Hepatic stellate cell (primary cell): ENCODE measurements around the gene BAIAP3.

ENCODE experiments used
- DNase-seq: peaks from one replicate; pipeline ENCODE4 v3.0.0; 2011; ENCODE audit warnings: low spot score

BAIAP3 gene

GRCh38 chr16:1371054-1371978 lies 37.9 kb downstream of the BAIAP3 start:
- DNase-seq = no peak

- no peak for DNase-seq
These were observed 39.0 kb downstream of the BAIAP3 start for GRCh38 chr16:1372292-1372950.

DNA sequence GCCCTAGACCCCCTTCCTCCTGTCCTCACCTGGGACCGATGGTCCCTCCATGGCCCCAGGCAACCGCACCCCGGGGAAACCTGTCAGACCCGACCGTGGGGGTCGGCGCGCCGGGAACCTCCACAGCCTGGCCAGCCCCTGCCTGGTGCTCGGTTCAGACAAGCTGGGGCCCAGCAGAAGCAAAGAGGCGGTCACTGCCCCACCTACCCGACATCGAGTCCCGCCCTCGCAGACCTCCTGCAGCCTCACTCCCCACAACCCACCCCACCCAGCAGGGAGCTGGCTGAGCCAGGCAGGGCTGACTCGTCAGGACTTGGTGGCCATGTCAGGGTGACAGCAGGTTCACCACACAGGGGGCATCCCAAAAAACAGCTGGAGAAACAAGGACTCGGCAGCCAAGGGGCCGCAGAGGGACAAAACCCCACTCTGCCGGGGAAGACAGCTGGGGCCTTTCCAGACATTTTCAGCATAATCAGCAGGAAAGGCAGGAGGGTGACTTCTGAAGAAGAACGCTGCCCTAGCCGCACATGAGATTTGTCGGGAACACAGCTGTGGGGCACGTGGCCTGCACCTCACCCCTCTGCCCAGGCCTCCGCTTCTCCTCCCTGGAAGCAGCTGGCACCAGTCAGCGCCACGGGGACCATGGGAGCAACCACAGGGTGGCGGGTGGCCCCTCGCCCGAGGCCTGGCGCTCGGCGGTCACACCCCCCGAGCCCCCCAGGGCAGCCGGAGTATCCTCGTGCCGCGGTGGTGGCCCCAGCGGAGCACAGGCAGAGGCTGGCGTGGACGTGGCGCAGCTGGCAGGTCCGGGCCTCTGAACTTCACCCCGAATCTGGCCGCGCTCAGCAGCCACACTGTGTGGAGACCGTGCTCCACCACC lies 41.2 kb downstream of the BAIAP3 start:
- DNase-seq = no peak

DNA sequence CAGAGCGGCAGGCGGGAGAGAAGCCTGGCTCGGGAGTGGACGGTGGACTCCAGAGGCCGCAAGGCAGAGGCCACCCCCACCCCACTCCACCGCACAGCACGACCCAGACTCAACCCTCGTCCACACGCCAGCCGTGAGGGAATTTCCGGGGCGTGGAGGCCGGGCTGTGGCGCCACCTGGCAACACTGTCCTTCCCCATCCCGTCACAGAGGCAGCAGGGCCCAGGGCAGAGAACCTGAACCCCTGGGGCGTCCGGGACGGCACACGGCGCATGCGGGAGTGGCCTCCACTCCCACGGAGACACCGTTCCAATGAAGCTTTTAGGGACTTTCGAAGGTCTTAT lies 41.8 kb downstream of the BAIAP3 start:
- DNase-seq = no peak

DNA sequence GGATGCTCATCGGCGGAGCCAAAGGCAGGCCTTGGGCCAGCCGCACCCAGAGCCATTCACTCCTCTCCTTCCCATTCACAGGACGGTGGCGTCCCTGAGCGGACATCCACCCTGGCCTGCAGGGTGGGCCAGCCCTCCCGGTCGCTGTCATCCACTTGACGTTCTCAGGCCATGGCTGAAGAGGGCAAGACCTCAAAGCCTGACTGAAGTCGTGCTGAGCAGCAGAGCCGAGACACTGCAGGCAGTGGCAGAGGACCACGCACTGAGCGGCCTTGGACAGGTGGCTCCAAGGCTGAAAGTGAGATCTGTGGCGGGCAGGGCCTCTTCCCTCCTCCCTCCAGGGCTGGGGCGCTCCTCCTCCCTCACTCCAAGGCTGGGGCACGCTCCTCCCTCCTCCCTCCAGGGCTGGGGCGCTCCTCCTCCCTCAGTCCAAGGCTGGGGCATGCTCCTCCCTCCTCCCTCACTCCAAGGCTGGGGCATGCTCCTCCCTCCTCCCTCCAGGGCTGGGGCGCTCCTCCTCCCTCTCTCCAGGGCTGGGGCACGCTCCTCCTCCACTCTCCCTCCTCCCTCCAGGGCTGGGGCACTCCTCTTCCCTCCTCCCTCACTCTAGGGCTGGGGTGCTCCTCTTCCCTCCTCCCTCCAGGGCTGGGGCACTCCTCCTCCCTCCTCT lies 42.4 kb downstream of the BAIAP3 start:
- no peak for DNase-seq

- DNase-seq = no peak
These were observed 44.1 kb downstream of the BAIAP3 start for GRCh38 chr16:1377406-1378010.

- no peak for DNase-seq
These were observed 44.8 kb downstream of the BAIAP3 start for GRCh38 chr16:1378087-1378803.

- DNase-seq = peak; percentile 90
These were observed 45.4 kb downstream of the BAIAP3 start for GRCh38 chr16:1378804-1379303.

DNA sequence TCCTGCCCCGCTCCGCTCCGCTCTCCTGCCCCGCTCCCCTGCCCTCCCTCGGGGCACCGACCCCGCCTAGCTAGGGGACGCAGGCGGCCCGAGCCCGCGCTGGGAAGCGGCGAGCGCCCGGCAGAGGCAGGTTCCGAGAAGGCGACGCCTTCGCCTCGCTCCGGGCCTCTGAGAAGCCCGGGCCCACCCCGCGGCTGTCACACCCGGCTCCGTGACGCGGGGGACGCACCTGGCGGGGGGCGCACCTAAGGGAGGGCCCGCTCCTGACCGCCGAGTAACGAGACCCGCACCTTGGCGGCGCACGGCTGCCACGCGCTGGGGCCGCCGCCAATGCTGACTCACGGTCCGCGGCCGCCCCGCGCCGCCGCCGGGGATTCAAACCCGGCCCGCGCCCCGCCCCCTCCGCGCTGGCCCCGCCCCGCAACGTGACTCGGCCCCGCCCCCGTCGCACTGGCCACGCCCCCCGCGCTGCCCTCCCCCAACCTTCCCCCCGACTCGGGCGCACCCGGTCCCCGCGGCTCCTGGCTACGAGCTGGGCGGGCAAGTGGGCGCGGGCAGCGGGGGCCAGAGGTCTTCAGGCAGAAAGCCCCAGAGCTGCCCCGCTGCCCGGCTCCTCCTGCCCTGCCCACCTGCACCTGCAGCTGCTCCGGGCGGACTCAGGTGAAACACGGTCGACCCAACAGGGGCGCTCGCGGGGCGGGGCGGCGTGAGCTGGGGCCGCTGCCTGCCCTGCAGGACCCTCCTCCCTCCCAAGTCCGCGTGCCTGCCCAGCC lies 46.0 kb downstream of the BAIAP3 start:
- peak; percentile 75 for DNase-seq

GRCh38 chr16:1380195-1380594 lies 46.8 kb downstream of the BAIAP3 start:
- DNase-seq = no peak

DNA sequence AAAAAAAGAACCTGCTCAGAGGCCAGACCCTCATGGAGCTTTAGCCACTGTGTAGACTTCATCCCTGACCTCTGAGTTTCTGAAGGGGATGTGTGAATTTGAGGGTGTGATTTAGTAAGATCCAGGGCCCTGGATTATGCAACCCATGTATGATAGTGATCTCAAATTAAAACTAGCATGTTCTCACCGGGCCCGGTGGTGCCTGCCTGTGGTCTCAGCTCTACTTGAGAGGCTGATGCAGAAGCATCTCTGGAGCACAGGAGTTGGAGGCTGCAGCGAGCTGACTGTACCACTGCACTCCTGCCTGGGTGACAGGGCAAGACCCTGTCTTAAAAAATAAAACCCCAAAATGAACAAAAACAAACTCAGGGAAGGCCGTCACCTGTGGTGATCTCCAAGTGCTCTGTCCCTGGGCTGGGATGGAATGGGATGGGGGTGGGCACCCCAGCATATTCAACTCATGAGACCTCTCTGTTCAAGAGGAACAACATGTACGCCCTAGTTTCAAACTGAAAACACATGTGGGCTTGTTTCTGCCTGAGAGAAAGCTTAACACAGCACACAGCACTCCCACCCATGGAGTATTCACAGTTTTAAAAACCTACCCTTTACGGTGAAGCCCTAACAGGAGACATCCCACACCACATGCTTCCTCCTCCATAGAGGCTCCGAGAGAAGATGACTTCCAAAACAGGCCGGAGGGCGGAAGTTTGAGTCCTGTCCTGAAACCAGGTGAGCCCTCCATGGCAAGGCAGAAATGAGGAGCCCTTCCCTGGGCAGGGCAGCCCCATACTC lies 48.4 kb downstream of the BAIAP3 start:
- no peak for DNase-seq

- no peak for DNase-seq
These were observed 50.1 kb downstream of the BAIAP3 start for GRCh38 chr16:1383556-1383955.

DNA sequence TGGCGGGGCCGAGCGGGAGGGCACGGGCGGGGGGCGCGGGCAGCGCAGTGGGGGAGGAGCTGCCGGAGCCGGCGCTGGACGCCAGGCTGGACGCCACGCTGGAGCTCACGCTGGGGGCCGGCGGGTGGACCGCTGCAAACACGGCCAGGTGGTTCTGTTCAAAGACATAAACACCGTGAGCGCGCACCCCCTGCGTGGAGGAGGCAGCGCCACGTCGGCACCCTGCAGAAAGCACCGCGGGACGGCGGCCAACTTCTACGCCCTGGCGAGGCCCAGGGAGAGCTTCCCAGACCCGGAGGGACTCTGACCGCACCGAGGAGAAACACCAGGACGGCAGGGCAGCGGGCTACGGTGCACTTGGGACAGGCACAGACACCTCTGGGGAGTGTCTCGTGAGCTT lies 51.8 kb downstream of the BAIAP3 start:
- no peak for DNase-seq

- DNase-seq = no peak
These were observed 53.9 kb downstream of the BAIAP3 start for GRCh38 chr16:1387331-1387730.

DNA sequence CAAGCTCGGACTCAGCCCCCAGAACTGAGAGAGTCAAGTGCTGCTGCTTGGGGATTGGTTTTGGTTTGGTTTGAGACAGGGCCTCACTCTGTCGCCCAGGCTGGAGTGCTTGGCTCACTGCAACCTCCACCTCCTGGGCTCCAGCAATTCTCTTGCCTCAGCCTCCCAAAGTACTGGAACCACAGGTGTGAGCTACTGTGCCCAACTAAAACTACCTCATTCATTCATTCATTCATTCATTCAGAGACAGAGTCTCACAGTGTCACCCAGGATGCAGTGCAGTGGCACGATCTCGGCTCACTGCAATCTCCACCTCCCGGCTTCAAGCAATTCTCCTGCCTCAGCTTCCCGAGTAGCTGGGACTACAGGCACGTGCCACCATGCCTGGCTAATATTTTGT lies 56.3 kb downstream of the BAIAP3 start:
- DNase-seq = no peak

GRCh38 chr16:1390239-1390779 lies 56.9 kb downstream of the BAIAP3 start:
- no peak for DNase-seq

- no peak for DNase-seq
These were observed 59.4 kb downstream of the BAIAP3 start for GRCh38 chr16:1392826-1393225.

DNA sequence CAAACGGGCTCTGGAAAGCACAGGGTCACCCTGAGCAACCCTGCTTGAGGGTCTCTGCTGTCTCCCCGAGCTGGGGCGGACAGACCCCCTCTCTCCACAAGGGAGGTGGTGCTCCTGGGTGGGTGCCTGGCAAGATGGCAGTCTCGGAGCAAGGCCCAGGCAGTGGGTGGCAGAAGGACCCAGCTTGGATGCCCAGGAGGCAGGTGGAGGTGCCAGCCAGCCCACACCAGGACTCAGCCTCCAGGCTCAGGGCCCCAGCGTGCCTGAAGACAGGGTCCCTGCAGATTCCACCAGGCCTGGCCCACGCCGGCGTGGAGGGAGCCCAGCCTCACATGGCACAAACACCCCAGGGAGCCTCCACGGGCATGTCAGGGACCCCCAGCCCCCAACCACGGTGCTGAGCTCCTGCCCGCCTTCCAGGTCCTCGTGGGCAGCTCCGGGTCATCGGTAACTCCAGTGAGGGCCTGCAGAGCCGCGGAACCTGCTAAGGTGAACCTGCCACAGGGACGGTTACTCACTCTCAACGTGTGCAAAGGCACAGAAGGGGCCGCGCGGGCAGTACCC lies 60.2 kb downstream of the BAIAP3 start:
- no peak for DNase-seq
